NCI-H1105 (cell line): ENCODE data around the gene DCUN1D2.
"Not testable (repeated sequence)": the region's sequence is repeated elsewhere in the genome, so short reads cannot be mapped to it uniquely, and the experiment has no call there.

ENCODE experiments used
- DNase-seq: peaks from one replicate; lab custom pipeline; 2025; lab: John Stamatoyannopoulos, UW

The DCUN1D2 gene

DNA sequence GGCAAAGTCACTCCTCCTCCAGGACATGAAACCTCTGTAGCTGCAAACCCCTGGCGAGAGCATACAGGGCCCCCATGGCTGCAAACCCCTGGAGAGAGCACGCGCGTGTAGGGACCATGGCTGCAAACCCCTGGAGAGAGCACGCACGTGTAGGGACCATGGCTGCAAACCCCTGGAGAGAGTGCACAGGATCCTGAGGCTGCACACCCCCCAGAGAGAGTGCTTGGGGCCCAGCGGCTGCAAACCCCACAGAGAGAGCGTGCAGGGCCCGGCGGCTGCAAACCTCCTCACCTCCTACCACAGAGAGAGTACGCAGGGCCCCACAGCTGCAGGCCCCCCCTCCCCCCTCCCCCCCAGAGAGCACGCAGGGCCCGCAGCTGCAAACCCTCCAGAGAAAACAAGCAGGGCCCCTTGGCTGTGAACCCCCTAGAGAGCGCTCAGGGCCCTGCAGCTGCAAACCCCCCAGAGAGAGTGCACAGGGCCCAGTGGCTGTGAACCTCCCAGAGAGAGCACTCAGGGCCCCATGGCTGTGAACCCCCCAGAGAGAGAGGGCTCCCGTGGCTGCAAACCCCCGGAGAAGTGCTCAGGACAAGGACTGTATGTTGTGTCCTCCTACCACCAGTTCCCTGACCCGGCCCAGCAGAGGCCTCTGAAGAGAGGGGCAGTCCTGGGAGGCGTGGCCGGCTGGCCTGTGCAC lies 44.6 kb downstream of the DCUN1D2 start:
- no peak for DNase-seq

- no peak for DNase-seq
Measured at GRCh38 chr13:113443991-113444390, 46.5 kb downstream of the DCUN1D2 start.

GRCh38 chr13:113442985-113443362 lies 47.5 kb downstream of the DCUN1D2 start:
- no peak for DNase-seq

- DNase-seq = no peak
Measured at GRCh38 chr13:113442354-113442984, 48.0 kb downstream of the DCUN1D2 start.

DNA sequence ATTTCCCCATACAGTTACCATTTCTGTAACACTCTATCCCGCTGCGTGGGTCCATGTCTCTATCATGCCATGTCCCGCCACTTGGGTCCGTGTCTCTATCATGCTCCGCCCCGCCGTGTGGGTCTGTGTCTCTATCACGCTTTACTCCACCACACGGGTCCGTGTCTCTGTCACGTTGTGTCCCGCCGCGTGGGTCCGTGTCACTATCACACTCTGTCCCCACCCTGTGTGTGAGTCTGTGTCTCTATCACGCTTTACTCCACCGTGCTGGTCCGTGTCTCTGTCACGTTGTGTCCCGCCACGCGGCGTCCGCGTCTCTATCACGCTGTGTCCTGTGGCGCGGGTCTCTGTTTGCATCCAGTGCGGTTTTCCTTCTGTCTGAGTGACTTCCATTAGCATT lies 48.9 kb downstream of the DCUN1D2 start:
- no peak for DNase-seq

DNA sequence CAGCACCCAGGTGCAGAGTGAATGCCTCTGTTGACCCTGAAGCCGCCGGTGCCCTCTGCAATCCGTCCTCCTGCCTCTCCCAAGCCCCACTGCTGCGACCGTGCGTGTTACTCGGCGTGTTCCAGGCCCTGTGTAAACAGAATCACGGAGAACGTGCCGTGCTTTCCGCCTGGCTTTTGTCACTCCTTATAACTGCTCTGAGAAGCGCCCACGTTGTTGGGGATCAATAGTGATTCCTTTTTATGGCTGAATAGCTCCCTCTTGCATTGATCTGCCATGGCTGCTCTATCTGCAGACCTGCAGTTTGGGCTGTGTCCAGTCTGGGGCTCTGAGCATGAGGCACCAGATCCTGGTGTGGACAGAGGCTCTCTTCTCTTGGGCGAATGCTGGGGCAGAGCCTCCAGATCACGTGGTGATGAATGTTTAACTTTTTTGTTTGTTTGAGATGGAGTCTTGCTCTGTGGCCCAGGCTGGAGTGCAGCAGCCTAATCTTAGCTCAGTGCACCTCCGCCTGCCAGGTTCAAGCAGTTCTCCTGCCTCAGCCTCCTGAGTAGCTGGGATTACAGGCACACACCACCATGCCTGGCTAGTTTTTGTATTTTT lies 53.0 kb downstream of the DCUN1D2 start:
- no peak for DNase-seq

DNA sequence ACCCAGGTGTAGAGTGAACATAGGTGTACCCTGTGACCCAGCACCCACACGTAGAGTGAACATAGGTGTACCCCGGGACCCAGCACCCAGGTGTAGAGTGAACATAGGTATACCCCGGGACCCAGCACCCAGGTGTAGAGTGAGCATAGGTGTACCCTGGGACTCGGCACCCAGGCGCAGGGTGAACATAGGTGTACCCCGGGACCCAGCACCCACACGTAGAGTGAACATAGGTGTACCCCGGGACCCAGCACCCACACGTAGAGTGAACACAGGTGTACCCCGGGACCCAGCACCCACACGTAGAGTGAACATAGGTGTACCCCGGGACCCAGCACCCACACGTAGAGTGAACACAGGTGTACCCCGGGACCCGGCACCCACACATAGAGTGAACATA lies 53.6 kb downstream of the DCUN1D2 start:
- DNase-seq = not testable (repeated sequence)

DNA sequence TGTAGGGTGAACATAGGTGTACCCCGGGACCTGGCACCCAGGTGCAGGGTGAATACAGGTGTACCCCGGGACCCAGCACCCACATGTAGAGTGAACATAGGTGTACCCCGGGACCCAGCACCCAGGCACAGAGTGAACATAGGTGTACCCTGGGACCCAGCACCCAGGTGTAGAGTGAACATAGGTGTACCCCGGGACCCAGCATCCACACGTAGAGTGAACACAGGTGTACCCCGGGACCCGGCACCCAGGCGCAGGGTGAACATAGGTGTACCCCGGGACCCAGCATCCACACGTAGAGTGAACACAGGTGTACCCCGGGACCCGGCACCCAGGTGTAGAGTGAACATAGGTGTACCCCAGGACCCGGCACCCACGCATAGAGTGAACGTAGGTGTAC lies 54.6 kb downstream of the DCUN1D2 start:
- not testable (repeated sequence) for DNase-seq

GRCh38 chr13:113433391-113433916 lies 57.1 kb downstream of the DCUN1D2 start:
- no peak for DNase-seq

DNA sequence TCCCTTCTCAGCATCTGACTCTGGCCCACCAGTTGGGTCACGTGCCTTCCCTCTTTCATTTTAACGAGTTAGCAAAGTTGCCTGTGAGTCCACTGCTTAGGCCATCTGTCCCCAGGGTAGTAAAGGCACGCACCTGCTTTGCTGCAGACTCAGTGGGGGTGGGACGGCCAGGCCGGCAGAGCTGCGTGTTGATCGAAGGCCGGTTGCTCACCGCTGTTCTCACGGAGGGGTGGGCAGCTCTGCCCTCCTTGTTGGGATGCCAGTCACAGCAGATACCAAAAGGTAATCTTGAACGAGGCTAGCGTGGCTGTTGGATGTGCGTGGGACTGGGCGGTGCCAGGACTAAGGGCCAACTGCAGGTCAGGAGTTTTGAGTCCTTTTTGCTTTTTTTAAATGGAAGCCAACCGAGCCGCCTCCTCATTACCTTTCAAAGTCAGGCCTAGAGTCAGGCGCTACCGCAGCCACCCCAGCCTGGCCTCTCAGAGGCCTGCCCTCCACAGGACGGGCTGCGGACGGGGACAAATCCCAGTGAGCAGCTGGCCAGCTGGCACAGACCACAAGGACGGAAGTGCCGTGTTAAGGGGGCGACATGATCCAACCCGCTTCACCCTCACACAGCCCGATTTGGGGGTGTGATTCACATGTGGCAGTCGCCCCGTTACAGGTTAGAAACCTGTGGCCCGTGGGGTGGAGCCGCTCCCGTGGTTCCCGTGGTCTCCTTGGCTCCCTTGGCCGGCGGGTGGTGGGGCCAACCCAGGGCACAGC lies 57.8 kb downstream of the DCUN1D2 start:
- DNase-seq = no peak

- no peak for DNase-seq
Measured at GRCh38 chr13:113431171-113431570, 59.3 kb downstream of the DCUN1D2 start.

- no peak for DNase-seq
Measured at GRCh38 chr13:113430378-113431110, 60.0 kb downstream of the DCUN1D2 start.

GRCh38 chr13:113429608-113429985 lies 60.9 kb downstream of the DCUN1D2 start:
- no peak for DNase-seq

DNA sequence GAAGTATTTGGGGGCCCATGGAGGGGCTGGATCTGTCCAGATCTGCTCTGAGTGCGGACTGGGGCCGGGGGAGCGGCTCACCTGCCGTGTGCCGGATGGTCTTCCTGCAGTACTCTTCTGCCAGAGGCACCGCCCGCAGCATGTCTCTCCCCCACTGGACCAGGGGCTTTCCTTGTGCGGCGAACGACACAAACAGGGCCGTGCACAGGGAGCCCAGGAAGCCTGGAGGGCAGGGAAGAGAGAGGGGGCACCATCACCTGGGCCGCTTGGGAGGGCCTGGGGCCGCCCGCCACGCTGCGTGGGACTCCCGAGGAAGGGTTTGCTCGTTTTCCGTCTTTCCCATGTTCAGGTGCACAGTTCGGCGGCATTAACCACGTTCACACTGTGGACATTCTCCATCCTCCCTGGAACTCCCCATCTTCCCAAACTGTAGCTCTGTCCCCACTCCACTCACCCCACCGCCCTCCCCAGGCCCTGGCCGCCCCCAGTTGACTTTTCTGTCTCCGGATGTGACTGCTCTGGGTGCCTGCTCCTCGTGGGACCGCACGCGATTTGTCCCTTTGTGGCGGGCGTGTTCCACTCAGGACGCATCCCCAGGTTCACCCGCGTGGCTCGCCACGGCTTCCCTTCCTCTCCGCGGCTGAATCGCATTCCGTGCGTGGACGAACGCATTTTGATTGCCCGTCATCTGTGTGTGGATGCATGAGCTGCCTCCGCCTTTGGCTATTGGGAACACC lies 61.5 kb downstream of the DCUN1D2 start:
- DNase-seq = no peak

DNA sequence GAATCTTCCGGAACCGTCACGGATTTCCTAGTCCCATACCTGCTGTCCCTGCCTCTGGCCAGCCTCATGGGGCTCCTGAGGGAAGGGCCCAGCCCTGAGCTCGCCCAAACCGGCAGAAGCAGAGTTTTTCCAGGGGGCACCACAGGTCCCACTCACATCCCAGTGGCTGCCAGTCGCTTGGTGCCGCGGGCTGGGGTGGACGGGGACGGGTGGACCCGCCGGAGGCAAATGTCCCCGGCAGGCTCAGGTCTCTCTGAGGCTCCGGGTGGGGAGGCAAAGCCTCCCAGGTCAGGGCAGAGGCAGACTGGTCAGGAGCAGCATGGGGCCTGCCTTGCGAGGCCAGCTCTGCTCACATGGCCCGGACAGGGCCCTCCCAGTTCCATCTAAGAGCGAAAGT lies 62.0 kb downstream of the DCUN1D2 start:
- DNase-seq = no peak

GRCh38 chr13:113427562-113428468 lies 62.7 kb downstream of the DCUN1D2 start:
- no peak for DNase-seq

DNA sequence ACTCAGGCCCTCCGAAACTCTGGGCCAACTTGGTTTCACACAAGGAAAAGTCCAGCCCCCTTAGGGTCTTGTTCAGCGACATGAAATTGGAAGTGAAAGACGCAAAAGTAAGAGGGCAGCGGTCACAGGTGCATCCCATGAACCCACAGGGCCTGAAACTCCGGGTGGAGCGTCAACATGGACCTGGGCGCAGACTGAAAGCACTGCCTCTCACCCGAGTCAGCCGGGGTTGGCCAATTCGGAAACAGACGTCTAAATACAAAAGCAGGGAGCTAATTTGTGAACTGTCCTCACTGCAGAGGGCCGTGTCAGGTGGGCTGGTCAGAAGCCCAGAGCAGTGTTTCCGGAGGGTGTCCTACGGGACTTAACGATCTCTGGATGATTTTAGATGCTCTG lies 63.9 kb downstream of the DCUN1D2 start:
- DNase-seq = no peak

DNA sequence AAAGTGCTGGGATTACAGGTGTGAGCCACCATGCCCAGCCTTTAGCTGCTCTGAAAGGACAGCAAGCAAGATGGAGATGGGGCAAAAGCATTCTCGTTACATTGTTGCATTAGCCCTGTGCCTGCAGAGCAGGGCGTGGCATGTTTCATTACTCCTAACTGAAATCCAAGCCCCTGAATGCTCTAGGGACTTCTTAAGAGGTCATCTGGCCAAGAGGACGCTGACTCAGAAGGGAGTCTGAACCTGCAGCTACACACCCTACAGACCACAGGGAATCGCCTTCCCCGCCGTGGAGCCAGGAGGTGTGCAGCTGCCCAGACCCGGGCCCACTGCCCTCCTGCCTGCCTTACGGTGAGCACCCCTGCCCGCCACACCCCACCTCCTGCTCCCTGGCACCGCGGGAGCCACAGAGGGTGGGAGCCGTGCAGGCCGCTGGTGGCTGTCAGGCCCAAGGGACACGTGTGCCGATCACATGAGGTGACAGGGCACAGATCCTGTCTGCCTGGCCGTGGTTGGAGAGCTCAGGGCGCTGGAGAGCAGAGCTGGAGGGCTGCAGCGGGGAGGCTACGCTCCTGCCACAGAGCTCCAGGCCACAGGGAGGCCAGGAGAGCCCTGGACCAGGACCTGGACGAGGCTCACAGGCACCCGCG lies 64.4 kb downstream of the DCUN1D2 start:
- no peak for DNase-seq

GRCh38 chr13:113423520-113424163 lies 66.9 kb downstream of the DCUN1D2 start:
- no peak for DNase-seq
